ENCODE data around the gene CA10.
A peak's percentile ranks its signal among the peaks of the same experiment; 100 is the strongest.

The CA10 gene

GRCh38 chr17:51668963-51669246 is 489.6 kb downstream of the CA10 start:
- DNase-seq, result no peak

GRCh38 chr17:51668155-51668962 is 490.2 kb downstream of the CA10 start:
- no peak for DNase-seq

- no peak for DNase-seq
Observed at GRCh38 chr17:51667706-51668083, 490.8 kb downstream of the CA10 start.

GRCh38 chr17:51666971-51667705 is 491.4 kb downstream of the CA10 start:
- no peak for DNase-seq

- DNase-seq, result no peak
Observed at GRCh38 chr17:51662204-51663056, 496.1 kb downstream of the CA10 start.

GRCh38 chr17:51661403-51661802 is 497.1 kb downstream of the CA10 start:
- no peak for DNase-seq

- DNase-seq, result no peak
Observed at GRCh38 chr17:51660266-51660665, 498.2 kb downstream of the CA10 start.

- DNase-seq, result no peak
Observed at GRCh38 chr17:51657224-51657623, 501.3 kb downstream of the CA10 start.

GRCh38 chr17:51653878-51654277 is 504.6 kb downstream of the CA10 start:
- DNase-seq, result no peak

- DNase-seq, result no peak
Observed at GRCh38 chr17:51652529-51652928, 506.0 kb downstream of the CA10 start.

- no peak for DNase-seq
Observed at GRCh38 chr17:51651513-51652298, 506.8 kb downstream of the CA10 start.

- peak; percentile 17 for DNase-seq
Observed at GRCh38 chr17:51650772-51651171, 507.7 kb downstream of the CA10 start.

- no peak for DNase-seq
Observed at GRCh38 chr17:51650202-51650601, 508.3 kb downstream of the CA10 start.

GRCh38 chr17:51647826-51648225 is 510.7 kb downstream of the CA10 start:
- no peak for DNase-seq

GRCh38 chr17:51647067-51647466 is 511.4 kb downstream of the CA10 start:
- no peak for DNase-seq

- no peak for DNase-seq
Observed at GRCh38 chr17:51646539-51646938, 512.0 kb downstream of the CA10 start.

GRCh38 chr17:51645056-51645455 is 513.5 kb downstream of the CA10 start:
- DNase-seq, result no peak

- no peak for DNase-seq
Observed at GRCh38 chr17:51643702-51644490, 514.6 kb downstream of the CA10 start.

GRCh38 chr17:51642029-51642428 is 516.5 kb downstream of the CA10 start:
- no peak for DNase-seq

- no peak for DNase-seq
Observed at GRCh38 chr17:51640108-51640622, 518.3 kb downstream of the CA10 start.

- no peak for DNase-seq
Observed at GRCh38 chr17:51638971-51639370, 519.5 kb downstream of the CA10 start.

- no peak for DNase-seq
Observed at GRCh38 chr17:51636291-51636690, 522.2 kb downstream of the CA10 start.
